ENCODE measurements around the gene NXN.
"Not testable (repeated sequence)": the region's sequence is repeated elsewhere in the genome, so short reads cannot be mapped to it uniquely, and the experiment has no call there.

Gene NXN

GRCh38 chr17:814371-814770 lies 165.2 kb downstream of the NXN start:
- DNase-seq, result no peak

GRCh38 chr17:812638-813204 lies 166.9 kb downstream of the NXN start:
- no peak for DNase-seq

GRCh38 chr17:811051-811784 lies 168.4 kb downstream of the NXN start:
- DNase-seq, result no peak

GRCh38 chr17:807523-808294 lies 171.9 kb downstream of the NXN start:
- no peak for DNase-seq

GRCh38 chr17:806781-807522 lies 172.6 kb downstream of the NXN start:
- no peak for DNase-seq

GRCh38 chr17:806346-806745 lies 173.2 kb downstream of the NXN start:
- DNase-seq, result no peak

- DNase-seq, result not testable (repeated sequence)
Observed at GRCh38 chr17:805886-806285, 173.7 kb downstream of the NXN start.

GRCh38 chr17:804541-805435 lies 174.8 kb downstream of the NXN start:
- no peak for DNase-seq

- DNase-seq, result no peak
Observed at GRCh38 chr17:802901-803881, 176.4 kb downstream of the NXN start.

- DNase-seq, result no peak
Observed at GRCh38 chr17:802481-802880, 177.1 kb downstream of the NXN start.

GRCh38 chr17:801660-802059 lies 177.9 kb downstream of the NXN start:
- no peak for DNase-seq

GRCh38 chr17:800446-801242 lies 178.9 kb downstream of the NXN start:
- DNase-seq, result no peak

GRCh38 chr17:799261-799660 lies 180.3 kb downstream of the NXN start:
- DNase-seq, result no peak

- DNase-seq, result no peak
Observed at GRCh38 chr17:798246-798645, 181.3 kb downstream of the NXN start.

- no peak for DNase-seq
Observed at GRCh38 chr17:797236-797840, 182.2 kb downstream of the NXN start.

GRCh38 chr17:796609-797008 lies 183.0 kb downstream of the NXN start:
- DNase-seq, result no peak

- no peak for DNase-seq
Observed at GRCh38 chr17:795721-796120, 183.9 kb downstream of the NXN start.

- DNase-seq, result no peak
Observed at GRCh38 chr17:795276-795675, 184.3 kb downstream of the NXN start.

- DNase-seq, result peak; percentile 48
Observed at GRCh38 chr17:794876-795275, 184.7 kb downstream of the NXN start.

- DNase-seq, result no peak
Observed at GRCh38 chr17:792277-792676, 187.3 kb downstream of the NXN start.

Measured in MV-4-11 (cell line).